HPDE6-E6E7 (cell line): Measurements from ENCODE around the gene TMEM79.

Experiments used
- DNase-seq: peaks from one replicate; pipeline ENCODE4 v3.0.0; 2011; ENCODE audit warnings: missing footprints; ENCODE audit errors: extremely low spot score

Gene TMEM79, protein sequence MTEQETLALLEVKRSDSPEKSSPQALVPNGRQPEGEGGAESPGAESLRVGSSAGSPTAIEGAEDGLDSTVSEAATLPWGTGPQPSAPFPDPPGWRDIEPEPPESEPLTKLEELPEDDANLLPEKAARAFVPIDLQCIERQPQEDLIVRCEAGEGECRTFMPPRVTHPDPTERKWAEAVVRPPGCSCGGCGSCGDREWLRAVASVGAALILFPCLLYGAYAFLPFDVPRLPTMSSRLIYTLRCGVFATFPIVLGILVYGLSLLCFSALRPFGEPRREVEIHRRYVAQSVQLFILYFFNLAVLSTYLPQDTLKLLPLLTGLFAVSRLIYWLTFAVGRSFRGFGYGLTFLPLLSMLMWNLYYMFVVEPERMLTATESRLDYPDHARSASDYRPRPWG

GRCh38 chr1:156284112-156284511 lies at the start of gene TMEM79:
Gene TMEM79, plus strand, starts transcription at chr1:156284325. Its CDS starts 902 bp downstream, at chr1:156285227.
- peak; percentile 67 for DNase-seq

GRCh38 chr1:156236164-156236563 lies 48.0 kb upstream of the TMEM79 start:
- DNase-seq: no peak

GRCh38 chr1:156238248-156238647 lies 45.9 kb upstream of the TMEM79 start:
- no peak for DNase-seq

GRCh38 chr1:156241311-156241811 lies 42.8 kb upstream of the TMEM79 start:
- peak; percentile 84 for DNase-seq

- no peak for DNase-seq
Measured at GRCh38 chr1:156241926-156242325, 42.2 kb upstream of the TMEM79 start, which contains the start of gene BGLAP. Gene BGLAP, plus strand, starts transcription at chr1:156242184. Its CDS starts 48 bp downstream, at chr1:156242232.

DNA sequence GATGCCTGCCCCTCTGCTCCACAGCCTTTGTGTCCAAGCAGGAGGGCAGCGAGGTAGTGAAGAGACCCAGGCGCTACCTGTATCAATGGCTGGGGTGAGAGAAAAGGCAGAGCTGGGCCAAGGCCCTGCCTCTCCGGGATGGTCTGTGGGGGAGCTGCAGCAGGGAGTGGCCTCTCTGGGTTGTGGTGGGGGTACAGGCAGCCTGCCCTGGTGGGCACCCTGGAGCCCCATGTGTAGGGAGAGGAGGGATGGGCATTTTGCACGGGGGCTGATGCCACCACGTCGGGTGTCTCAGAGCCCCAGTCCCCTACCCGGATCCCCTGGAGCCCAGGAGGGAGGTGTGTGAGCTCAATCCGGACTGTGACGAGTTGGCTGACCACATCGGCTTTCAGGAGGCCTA lies 41.4 kb upstream of the TMEM79 start:
- DNase-seq: no peak

GRCh38 chr1:156244126-156244525 lies 40.0 kb upstream of the TMEM79 start:
- no peak for DNase-seq

DNA sequence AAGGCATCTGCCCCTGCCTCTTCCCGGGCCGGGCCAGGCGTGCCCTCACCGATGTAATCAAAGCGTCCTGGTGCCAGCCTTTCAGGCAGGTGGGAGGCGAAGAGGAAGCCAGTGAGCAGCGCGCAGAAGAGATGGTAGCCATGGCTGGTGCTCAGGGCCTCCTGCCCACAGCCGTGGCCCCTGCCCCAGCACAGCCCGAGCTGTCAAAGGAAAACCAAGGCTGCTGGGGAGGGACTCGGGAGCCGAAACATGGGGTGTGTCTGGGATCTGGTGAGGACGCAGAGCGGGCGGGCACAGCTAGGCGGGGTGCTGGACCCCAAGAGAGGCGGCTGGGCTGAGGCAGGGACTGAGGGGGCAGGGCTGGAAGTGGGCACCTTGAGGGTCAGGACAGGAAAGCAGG lies 39.4 kb upstream of the TMEM79 start:
- no peak for DNase-seq

GRCh38 chr1:156245451-156246232 lies 38.5 kb upstream of the TMEM79 start:
- DNase-seq: no peak

DNA sequence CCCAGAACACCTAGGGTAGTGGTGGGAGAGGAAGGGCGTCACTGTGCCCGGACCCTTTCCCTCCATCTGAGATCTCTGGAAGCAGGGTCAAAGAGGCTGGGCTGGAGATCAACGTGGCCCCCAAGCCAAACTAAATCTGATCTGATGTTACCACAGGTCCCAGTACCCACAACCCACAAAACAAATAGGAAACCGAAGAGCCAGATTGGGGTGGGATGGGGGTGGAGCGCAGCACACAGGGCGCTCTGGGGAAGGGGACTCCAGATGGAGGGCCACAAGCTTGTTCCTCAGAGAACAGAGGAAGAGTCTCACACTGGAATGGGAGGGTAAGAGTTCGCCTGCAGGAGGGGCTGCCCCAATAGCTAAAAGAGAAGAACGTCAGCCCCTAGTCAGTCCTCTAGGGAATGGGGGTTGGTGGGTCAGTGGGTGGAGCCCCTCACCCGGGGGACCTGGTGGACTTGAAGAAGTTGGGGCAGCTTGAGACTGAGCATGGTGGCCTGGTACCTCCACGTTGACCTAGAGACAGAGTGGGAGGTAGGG lies 37.8 kb upstream of the TMEM79 start:
- no peak for DNase-seq

DNA sequence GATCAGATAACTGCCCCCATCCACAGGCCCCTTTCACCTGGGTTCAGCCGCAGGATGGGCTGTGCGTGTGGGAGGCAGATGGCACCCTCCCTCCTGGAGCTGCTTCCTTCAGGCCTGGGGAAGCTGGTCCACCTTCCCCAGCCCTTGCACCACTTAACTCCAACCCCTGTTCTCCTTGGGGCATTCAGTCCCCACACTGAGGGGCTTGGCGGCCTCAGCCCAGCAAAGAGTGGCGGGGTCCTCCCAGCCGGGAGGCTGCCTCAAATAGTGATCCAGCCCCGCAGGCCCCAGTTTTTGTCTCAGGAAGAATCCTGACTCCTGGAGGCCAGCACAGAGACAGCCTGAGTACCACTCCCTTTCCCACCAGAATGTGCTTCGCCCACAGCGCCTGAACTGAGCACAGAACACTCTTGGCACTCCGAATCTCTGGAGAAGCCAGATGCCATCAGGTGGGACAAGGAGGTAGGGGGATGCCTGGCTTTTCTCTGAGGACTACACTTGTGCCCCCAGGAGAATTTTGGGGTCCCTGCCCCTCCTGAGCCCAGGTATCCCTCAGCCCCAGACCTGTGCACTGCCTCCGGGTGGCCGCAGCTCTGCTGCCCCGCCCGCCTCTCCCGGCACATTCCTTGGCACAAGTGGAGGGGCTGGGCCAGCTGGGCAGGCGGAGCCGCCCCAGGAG lies 37.2 kb upstream of the TMEM79 start:
- DNase-seq: no peak

- no peak for DNase-seq
Measured at GRCh38 chr1:156247460-156248322, 36.4 kb upstream of the TMEM79 start, which contains the start of gene PAQR6. Gene PAQR6, minus strand, starts transcription at chr1:156248056. Its CDS starts 1,325 bp downstream, at chr1:156246731.

GRCh38 chr1:156248323-156248683 lies 35.8 kb upstream of the TMEM79 start:
- DNase-seq: no peak

- DNase-seq: no peak
Measured at GRCh38 chr1:156249593-156249992, 34.5 kb upstream of the TMEM79 start.

DNA sequence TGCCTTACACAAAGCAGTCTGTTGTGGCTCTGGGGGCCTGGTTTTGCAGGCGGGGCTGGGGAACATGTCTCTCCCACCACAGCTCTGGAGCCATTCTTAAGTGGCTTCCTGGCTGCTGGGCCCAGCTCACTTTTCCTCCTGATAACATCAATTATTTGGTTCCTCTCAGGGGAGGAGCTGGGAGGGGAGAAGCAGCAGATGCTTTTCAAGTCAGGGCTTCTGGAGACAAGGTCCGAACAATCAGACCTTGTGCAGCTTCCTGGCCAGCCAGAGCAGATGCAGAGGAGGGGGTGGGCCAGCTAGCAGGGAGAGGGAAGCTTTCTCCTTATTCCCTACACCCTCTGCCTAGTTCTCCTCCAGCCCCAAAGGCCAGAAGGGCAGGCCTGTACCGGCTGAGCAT lies 32.6 kb upstream of the TMEM79 start:
- DNase-seq: no peak

DNA sequence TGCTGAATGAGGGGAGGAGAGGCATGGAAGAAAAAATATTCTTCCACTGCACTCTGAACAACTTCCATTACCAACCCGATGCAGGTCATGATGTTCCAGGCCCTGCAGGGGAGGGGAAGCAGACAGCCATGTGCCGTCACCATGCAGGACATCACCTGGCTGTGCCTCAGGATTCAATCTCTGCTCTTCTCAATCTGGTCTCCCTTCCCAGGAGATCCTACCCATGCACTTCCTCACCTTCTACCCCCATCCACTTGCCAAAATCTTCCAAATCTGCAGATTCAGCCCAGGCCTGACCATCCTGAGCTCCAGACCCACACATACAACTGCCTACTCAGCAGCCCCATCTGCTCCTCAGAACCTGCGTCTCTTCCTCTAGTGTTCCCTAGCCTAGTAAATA lies 30.5 kb upstream of the TMEM79 start:
- no peak for DNase-seq

- no peak for DNase-seq
Measured at GRCh38 chr1:156257711-156258110, 26.4 kb upstream of the TMEM79 start.

GRCh38 chr1:156258859-156259258 lies 25.3 kb upstream of the TMEM79 start:
- no peak for DNase-seq

GRCh38 chr1:156259805-156260204 lies 24.3 kb upstream of the TMEM79 start:
- no peak for DNase-seq

GRCh38 chr1:156260896-156261295 lies 23.2 kb upstream of the TMEM79 start:
- no peak for DNase-seq
